HepG2 (cell line): ENCODE data around the gene CPE. TPM values are rescaled to one million over a fixed set of nuclear protein-coding genes. Genes with fewer than 3 reads are reported as not detected.

ENCODE experiments used
- CBFB ChIP-seq: sonication (generic); formaldehyde crosslinking; IDR thresholded peaks from 2 replicates; pipeline ENCODE4 v1.4.0; 2020; ENCODE audit warnings: missing genetic modification reagents
- FOXO1 ChIP-seq: sonication (generic); formaldehyde crosslinking; IDR thresholded peaks from 2 replicates; pipeline ENCODE4 v1.4.0; 2020; ENCODE audit warnings: missing genetic modification reagents
- GFI1 ChIP-seq: sonication (generic); formaldehyde crosslinking; IDR thresholded peaks from 2 replicates; pipeline ENCODE4 v1.5.0; 2020; ENCODE audit warnings: missing genetic modification reagents, mild to moderate bottlenecking, borderline replicate concordance
- GTF2F1 ChIP-seq: fragments of 150-350 bp; IDR thresholded peaks from 2 replicates; pipeline ENCODE4 v1.6.1; 2014; ENCODE audit warnings: low read length
- GZF1 ChIP-seq: sonication (generic); formaldehyde crosslinking; IDR thresholded peaks from 2 replicates; pipeline ENCODE4 v1.5.1; 2020; ENCODE audit warnings: mild to moderate bottlenecking, missing genetic modification reagents
- HOXA7 ChIP-seq: sonication (generic); formaldehyde crosslinking; IDR thresholded peaks from 2 replicates; pipeline ENCODE4 v1.8.1; 2022; ENCODE audit warnings: mild to moderate bottlenecking, missing genetic modification reagents, moderate library complexity
- KLF11 ChIP-seq: IDR thresholded peaks from 2 replicates; pipeline ENCODE4 v1.6.1; 2016; ENCODE audit warnings: missing compliant biosample characterization
- LCORL ChIP-seq, 2 experiments: fragments of 450-650 bp in 1 of 2; sonication (generic) in 1 of 2; formaldehyde crosslinking in 1 of 2; IDR thresholded peaks; 2 replicates each; pipeline versions ENCODE4 v1.5.0 to v1.6.1; 2017 to 2020; ENCODE audit warnings: antibody characterized with exemption in 1 of 2, missing genetic modification reagents in 1 of 2
- MBD4 ChIP-seq: IDR thresholded peaks from 2 replicates; pipeline ENCODE4 v1.6.1; 2012; ENCODE audit warnings: low read length, inconsistent platforms, borderline replicate concordance
- SPEN ChIP-seq: sonication (generic); formaldehyde crosslinking; IDR thresholded peaks from 2 replicates; pipeline ENCODE4 v1.5.1; 2020; ENCODE audit warnings: low read depth, mild to moderate bottlenecking, missing genetic modification reagents
- TBX2 ChIP-seq: sonication (generic); formaldehyde crosslinking; IDR thresholded peaks from 2 replicates; pipeline ENCODE4 v1.5.0; 2020; ENCODE audit warnings: missing genetic modification reagents, mild to moderate bottlenecking, borderline replicate concordance
- ZNF10 ChIP-seq: sonication (generic); formaldehyde crosslinking; IDR thresholded peaks from 2 replicates; pipeline ENCODE4 v1.4.0; 2020; ENCODE audit warnings: mild to moderate bottlenecking, low read depth, missing genetic modification reagents, borderline replicate concordance
- ZNF451 ChIP-seq: sonication (generic); formaldehyde crosslinking; IDR thresholded peaks from 2 replicates; pipeline ENCODE4 v1.5.0; 2020; ENCODE audit warnings: mild to moderate bottlenecking, missing genetic modification reagents
- ZNF841 ChIP-seq: sonication (generic); formaldehyde crosslinking; IDR thresholded peaks from 2 replicates; pipeline ENCODE4 v1.8.1; 2023; ENCODE audit warnings: missing genetic modification reagents, borderline replicate concordance
- polyA plus RNA-seq, 8 experiments: library from polyadenylated mRNA; depleted of rRNA in 3 of 8; stranded (reverse) in 7 of 8; unstranded in 1 of 8; fragments of >200 nt; fragmentation: Illumina TruSeq in 4 of 8; extraction: Trizol in 4 of 8; gene quantifications; 2 replicates each; pipeline versions ENCODE4 v1.2.1 to v1.2.3, GENCODE V29; 2011 to 2016; ENCODE audit warnings: low read depth in 4 of 8, missing spikeins in 1 of 8, mixed read lengths in 1 of 8; ENCODE audit not compliant: insufficient read depth in 1 of 8
- total RNA-seq, 5 experiments: library from RNA; depleted of rRNA; stranded (reverse); fragments of >200 nt; fragmentation: Illumina TruSeq; extraction: Trizol; gene quantifications; 2 replicates each; pipeline ENCODE4 v1.2.3, GENCODE V29; 2016; ENCODE audit warnings: low read depth in 1 of 5
- TF ChIP-seq, protein P1 (sequence below): sonication (generic); formaldehyde crosslinking; IDR thresholded peaks from 2 replicates; pipeline ENCODE4 v1.8.1; 2022; ENCODE audit warnings: low read depth, mild to moderate bottlenecking, missing genetic modification reagents
- TF ChIP-seq, protein P2 (sequence below): sonication (generic); formaldehyde crosslinking; IDR thresholded peaks from 2 replicates; pipeline ENCODE4; 2020; ENCODE audit warnings: missing genetic modification reagents, mild to moderate bottlenecking, borderline replicate concordance
- TF ChIP-seq, protein P3 (sequence below): IDR thresholded peaks from 2 replicates; pipeline ENCODE4 v1.6.1; 2018; ENCODE audit warnings: missing genetic modification reagents, mild to moderate bottlenecking, missing compliant biosample characterization
- TF ChIP-seq, protein P4 (sequence below): sonication (generic); formaldehyde crosslinking; IDR thresholded peaks from 2 replicates; pipeline ENCODE4 v1.8.1; 2022; ENCODE audit warnings: mild to moderate bottlenecking, missing genetic modification reagents
- TF ChIP-seq, protein P5 (sequence below): sonication (generic); formaldehyde crosslinking; IDR thresholded peaks from 2 replicates; pipeline ENCODE4 v1.4.0; 2020; ENCODE audit warnings: missing genetic modification reagents

The CPE gene
- total and polyA plus RNA-seq, 2 of the 13 experiments (the other 11 are each of a cell fraction or from before 2014, with no cell fraction given), result 268 to 852 TPM

DNA sequence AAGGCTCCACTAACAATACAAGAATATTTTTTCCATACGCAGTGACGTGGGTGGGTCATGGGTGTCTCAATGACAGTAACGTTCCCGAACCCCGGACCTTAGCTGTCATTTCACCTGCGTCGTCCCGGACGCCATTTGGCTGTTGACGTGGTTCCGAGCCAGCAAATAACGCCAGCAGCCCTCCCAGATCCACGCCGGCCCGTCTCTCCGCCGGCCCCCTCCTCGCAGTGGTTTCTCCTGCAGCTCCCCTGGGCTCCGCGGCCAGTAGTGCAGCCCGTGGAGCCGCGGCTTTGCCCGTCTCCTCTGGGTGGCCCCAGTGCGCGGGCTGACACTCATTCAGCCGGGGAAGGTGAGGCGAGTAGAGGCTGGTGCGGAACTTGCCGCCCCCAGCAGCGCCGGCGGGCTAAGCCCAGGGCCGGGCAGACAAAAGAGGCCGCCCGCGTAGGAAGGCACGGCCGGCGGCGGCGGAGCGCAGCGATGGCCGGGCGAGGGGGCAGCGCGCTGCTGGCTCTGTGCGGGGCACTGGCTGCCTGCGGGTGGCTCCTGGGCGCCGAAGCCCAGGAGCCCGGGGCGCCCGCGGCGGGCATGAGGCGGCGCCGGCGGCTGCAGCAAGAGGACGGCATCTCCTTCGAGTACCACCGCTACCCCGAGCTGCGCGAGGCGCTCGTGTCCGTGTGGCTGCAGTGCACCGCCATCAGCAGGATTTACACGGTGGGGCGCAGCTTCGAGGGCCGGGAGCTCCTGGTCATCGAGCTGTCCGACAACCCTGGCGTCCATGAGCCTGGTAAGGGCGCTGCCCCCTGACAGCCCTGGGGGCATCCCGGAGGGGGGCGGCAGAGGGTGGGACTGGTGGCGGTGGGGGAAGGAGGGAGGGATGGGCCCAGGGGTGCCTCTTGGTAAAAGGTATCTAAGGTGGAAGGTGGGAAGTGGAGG is at the start of gene CPE (continued):
- TF ChIP-seq HOXA7, result no peak
- TF ChIP-seq ZNF451, result peak; percentile 91; the same call in 1 of the 2 replicates
- TF ChIP-seq, protein P1, sequence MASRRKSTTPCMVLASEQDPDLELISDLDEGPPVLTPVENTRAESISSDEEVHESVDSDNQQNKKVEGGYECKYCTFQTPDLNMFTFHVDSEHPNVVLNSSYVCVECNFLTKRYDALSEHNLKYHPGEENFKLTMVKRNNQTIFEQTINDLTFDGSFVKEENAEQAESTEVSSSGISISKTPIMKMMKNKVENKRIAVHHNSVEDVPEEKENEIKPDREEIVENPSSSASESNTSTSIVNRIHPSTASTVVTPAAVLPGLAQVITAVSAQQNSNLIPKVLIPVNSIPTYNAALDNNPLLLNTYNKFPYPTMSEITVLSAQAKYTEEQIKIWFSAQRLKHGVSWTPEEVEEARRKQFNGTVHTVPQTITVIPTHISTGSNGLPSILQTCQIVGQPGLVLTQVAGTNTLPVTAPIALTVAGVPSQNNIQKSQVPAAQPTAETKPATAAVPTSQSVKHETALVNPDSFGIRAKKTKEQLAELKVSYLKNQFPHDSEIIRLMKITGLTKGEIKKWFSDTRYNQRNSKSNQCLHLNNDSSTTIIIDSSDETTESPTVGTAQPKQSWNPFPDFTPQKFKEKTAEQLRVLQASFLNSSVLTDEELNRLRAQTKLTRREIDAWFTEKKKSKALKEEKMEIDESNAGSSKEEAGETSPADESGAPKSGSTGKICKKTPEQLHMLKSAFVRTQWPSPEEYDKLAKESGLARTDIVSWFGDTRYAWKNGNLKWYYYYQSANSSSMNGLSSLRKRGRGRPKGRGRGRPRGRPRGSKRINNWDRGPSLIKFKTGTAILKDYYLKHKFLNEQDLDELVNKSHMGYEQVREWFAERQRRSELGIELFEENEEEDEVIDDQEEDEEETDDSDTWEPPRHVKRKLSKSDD (CRISPR knock-in tag), result peak; percentile 91
- no peak for TF ChIP-seq GFI1
- TF ChIP-seq, protein P2, sequence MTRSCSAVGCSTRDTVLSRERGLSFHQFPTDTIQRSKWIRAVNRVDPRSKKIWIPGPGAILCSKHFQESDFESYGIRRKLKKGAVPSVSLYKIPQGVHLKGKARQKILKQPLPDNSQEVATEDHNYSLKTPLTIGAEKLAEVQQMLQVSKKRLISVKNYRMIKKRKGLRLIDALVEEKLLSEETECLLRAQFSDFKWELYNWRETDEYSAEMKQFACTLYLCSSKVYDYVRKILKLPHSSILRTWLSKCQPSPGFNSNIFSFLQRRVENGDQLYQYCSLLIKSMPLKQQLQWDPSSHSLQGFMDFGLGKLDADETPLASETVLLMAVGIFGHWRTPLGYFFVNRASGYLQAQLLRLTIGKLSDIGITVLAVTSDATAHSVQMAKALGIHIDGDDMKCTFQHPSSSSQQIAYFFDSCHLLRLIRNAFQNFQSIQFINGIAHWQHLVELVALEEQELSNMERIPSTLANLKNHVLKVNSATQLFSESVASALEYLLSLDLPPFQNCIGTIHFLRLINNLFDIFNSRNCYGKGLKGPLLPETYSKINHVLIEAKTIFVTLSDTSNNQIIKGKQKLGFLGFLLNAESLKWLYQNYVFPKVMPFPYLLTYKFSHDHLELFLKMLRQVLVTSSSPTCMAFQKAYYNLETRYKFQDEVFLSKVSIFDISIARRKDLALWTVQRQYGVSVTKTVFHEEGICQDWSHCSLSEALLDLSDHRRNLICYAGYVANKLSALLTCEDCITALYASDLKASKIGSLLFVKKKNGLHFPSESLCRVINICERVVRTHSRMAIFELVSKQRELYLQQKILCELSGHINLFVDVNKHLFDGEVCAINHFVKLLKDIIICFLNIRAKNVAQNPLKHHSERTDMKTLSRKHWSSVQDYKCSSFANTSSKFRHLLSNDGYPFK (CRISPR knock-in tag), result peak; percentile 67; the same call in 1 of the 2 replicates
- TF ChIP-seq, protein P3, sequence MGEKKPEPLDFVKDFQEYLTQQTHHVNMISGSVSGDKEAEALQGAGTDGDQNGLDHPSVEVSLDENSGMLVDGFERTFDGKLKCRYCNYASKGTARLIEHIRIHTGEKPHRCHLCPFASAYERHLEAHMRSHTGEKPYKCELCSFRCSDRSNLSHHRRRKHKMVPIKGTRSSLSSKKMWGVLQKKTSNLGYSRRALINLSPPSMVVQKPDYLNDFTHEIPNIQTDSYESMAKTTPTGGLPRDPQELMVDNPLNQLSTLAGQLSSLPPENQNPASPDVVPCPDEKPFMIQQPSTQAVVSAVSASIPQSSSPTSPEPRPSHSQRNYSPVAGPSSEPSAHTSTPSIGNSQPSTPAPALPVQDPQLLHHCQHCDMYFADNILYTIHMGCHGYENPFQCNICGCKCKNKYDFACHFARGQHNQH (CRISPR knock-in tag), result peak; percentile 34; the same call in 1 of the 2 replicates
- TF ChIP-seq LCORL (IDR thresholded peaks at IDR 0.05), result no peak
- TF ChIP-seq LCORL (CRISPR knock-in tag; IDR thresholded peaks at IDR 0.05), result peak; percentile 85
- TF ChIP-seq SPEN (CRISPR knock-in tag), result peak; percentile 36; the same call in 1 of the 2 replicates
- TF ChIP-seq MBD4, result no peak
- TF ChIP-seq, protein P4, sequence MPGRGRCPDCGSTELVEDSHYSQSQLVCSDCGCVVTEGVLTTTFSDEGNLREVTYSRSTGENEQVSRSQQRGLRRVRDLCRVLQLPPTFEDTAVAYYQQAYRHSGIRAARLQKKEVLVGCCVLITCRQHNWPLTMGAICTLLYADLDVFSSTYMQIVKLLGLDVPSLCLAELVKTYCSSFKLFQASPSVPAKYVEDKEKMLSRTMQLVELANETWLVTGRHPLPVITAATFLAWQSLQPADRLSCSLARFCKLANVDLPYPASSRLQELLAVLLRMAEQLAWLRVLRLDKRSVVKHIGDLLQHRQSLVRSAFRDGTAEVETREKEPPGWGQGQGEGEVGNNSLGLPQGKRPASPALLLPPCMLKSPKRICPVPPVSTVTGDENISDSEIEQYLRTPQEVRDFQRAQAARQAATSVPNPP (CRISPR knock-in tag), result peak; percentile 78; the same call in 1 of the 2 replicates
- no peak for TF ChIP-seq ZNF10 (CRISPR knock-in tag)
- 0 out of 2 replicates have a peak, but pooled peaks have one; percentile 35 for TF ChIP-seq GZF1 (CRISPR knock-in tag)
- TF ChIP-seq, protein P5, sequence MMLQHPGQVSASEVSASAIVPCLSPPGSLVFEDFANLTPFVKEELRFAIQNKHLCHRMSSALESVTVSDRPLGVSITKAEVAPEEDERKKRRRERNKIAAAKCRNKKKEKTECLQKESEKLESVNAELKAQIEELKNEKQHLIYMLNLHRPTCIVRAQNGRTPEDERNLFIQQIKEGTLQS (CRISPR knock-in tag), result peak; percentile 48; the same call in 1 of the 2 replicates
- peak; percentile 71; the same call in 1 of the 2 replicates for TF ChIP-seq ZNF841 (CRISPR knock-in tag)
- TF ChIP-seq FOXO1 (CRISPR knock-in tag), result peak; percentile 46; the same call in 1 of the 2 replicates
- peak; percentile 60; the same call in 1 of the 2 replicates for TF ChIP-seq CBFB (CRISPR knock-in tag)
- no peak for TF ChIP-seq KLF11 (CRISPR knock-in tag)
- 0 out of 2 replicates have a peak, but pooled peaks have one; percentile 34 for TF ChIP-seq GTF2F1
- peak; percentile 89 for TF ChIP-seq TBX2 (CRISPR knock-in tag)
